Astrocyte of the cerebellum (primary cell): ENCODE results near the gene SLC25A44.
"Not testable (repeated sequence)": the region's sequence is repeated elsewhere in the genome, so short reads cannot be mapped to it uniquely, and the experiment has no call there.

Source experiments
- DNase-seq: peaks from one replicate; pipeline ENCODE4 v3.0.0-alpha.2; 2011; ENCODE audit warnings: low read depth
- H3K4me3 ChIP-seq: 2 replicates; pipeline ENCODE4 v1.5.1; 2011; ENCODE audit warnings: mild to moderate bottlenecking, low read depth, low read length, moderate library complexity
- in situ Hi-C: cut with HindIII; loops from 2 replicates; pipeline ENCODE4 v1.10.0; 2017; ENCODE audit warnings: low sequenced_read_pairs
- TF ChIP-seq, protein P1 (sequence below): IDR thresholded peaks from 2 replicates; pipeline ENCODE4 v1.5.1; 2012; ENCODE audit warnings: low read length, low read depth, moderate library complexity, mild to moderate bottlenecking; ENCODE audit errors: missing control alignments

The SLC25A44 gene

GRCh38 chr1:156177919-156178654, 15.8 kb upstream of the SLC25A44 start:
- TF ChIP-seq, protein P1, sequence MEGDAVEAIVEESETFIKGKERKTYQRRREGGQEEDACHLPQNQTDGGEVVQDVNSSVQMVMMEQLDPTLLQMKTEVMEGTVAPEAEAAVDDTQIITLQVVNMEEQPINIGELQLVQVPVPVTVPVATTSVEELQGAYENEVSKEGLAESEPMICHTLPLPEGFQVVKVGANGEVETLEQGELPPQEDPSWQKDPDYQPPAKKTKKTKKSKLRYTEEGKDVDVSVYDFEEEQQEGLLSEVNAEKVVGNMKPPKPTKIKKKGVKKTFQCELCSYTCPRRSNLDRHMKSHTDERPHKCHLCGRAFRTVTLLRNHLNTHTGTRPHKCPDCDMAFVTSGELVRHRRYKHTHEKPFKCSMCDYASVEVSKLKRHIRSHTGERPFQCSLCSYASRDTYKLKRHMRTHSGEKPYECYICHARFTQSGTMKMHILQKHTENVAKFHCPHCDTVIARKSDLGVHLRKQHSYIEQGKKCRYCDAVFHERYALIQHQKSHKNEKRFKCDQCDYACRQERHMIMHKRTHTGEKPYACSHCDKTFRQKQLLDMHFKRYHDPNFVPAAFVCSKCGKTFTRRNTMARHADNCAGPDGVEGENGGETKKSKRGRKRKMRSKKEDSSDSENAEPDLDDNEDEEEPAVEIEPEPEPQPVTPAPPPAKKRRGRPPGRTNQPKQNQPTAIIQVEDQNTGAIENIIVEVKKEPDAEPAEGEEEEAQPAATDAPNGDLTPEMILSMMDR = no peak
- no peak for DNase-seq
- in situ Hi-C loops = no loop called here
- H3K4me3 ChIP-seq = no peak overlapping the region

GRCh38 chr1:156180471-156180870, 13.4 kb upstream of the SLC25A44 start:
- in situ Hi-C loops = no loop called here
- no peak for DNase-seq
- H3K4me3 ChIP-seq = no peak overlapping the region
- TF ChIP-seq, protein P1 = no peak

DNA sequence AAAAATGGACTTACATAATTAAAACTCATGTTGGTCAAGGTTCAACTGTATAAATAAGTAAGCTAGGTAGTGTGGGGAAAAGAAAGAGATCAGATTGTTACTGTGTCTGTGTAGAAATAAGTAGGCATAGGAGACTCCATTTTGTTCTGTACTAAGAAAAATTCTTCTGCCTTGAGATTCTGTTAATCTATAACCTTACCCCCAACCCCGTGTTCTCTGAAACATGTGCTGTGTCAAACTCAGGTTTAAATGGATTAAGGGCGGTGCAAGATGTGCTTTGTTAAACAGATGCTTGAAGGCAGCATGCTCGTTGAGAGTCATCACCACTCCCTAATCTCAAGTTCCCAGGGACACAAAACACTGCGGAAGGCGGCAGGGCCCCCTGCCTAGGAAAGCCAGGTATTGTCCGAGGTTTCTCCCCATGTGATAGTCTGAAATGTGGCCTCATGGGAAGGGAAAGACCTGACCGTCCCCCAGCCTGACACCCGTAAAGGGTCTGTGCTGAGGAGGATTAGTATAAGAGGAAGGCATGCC, 12.4 kb upstream of the SLC25A44 start:
- DNase-seq, in situ Hi-C loops, H3K4me3 ChIP-seq: not testable (repeated sequence)

- H3K4me3 ChIP-seq, DNase-seq, in situ Hi-C loops: not testable (repeated sequence)
Measured at GRCh38 chr1:156182010-156182779, 11.7 kb upstream of the SLC25A44 start.

DNA sequence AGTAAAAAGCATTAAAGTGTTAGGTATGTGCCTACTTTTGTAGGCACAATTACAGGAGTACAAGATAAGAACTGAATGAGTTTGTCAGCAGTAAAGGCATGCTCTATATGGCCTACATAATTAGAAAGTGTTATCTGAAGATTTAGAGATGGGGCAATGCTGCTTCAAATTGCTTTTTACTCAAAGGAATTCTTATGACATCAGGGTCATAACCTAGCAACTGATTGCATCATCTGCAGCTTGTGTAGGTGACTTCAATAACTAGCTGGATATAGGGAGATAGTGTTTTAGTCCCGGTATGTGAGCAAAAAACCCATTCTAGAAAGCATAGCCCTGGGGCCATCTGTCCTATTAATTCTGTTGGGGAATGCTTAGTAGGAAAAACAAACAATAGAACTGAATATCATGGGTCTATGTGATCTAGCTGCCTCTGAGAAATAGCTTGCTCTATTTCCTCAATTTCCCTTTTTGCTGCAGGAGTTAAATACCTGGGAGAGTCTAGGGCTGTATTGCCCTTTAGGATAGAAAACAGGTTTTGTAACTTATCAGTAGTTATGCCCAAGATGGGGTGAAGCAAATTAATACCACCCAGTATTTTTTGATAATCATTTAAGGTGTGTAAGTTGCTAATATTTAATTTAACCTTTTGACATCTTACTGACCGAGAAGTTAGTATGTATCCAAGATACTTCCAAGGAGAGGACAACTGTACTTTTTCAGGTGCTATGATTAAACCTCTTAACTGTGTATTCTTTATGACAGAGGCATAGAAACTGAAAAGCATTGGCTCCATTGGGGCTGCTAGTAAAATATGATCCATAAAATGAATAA, 7.3 kb upstream of the SLC25A44 start:
- in situ Hi-C loops, H3K4me3 ChIP-seq, DNase-seq: not testable (repeated sequence)

GRCh38 chr1:156190265-156190664, 3.6 kb upstream of the SLC25A44 start:
- in situ Hi-C loops, H3K4me3 ChIP-seq, DNase-seq: not testable (repeated sequence)

DNA sequence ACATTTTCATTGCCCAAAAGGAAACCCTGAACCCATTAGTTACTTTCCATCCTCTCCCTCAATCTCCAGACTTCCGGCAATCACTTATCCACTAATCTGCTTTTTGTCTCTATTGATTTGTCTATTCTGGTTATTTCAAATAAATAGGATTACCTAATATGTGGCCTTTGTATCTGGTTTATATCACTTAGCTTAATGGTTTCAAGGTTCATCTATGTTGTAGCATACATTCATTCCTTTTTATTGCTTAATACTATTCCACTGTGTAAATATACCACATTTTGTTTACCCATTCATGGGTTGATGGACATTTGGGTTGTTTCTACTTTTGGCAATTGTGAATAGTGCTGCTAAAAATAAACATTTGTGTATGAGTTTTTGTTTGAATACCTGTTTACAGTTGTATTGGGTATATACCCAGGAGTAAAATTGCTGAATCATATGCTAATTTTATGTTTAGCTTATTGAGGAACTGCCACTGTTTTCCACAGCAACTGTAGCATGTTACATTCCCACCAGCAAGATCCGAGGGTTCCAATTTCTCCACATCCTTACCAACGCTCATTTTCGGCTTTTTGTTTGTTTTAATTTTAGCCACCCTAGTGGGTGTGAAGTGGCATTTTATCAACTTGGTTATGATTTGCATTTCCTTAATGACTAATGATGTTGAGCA, 2.5 kb upstream of the SLC25A44 start:
- in situ Hi-C loops = no loop called here
- H3K4me3 ChIP-seq = no peak overlapping the region
- no peak for DNase-seq
- TF ChIP-seq, protein P1 = no peak

DNA sequence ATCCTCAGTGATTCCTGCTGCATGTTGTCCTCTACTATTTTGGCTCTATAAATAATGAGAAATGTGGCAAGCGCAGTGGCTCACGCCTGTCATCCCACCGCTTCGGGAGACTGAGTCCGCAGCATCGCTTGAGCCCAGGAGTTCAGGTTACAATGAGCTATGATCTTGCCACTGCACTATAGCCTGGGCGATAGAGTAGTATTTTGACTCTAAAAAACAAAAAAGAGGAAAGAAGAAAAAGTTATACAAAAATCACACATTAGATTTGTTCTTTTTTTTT, 756 bp upstream of the SLC25A44 start:
- in situ Hi-C loops = no loop called here
- DNase-seq = no peak
- TF ChIP-seq, protein P1 = no peak
- H3K4me3 ChIP-seq = peak overlapping the region; percentile 95
